Lower lobe of right lung (tissue), 2 donors: ENCODE data around the gene TM6SF1. TPM values are rescaled to one million over a fixed set of nuclear protein-coding genes. Genes with fewer than 3 reads are reported as not detected.
A peak's percentile ranks its signal among the peaks of the same experiment; 100 is the strongest.

Experiments
- ATAC-seq, 2 donors: fragments of 200-7000 bp; cut with Tn5 transposase; one replicate each; pipeline ENCODE4 v1.9.1; 2020 to 2022; ENCODE audit warnings: mild to moderate bottlenecking in 2 of 2, moderate library complexity in 2 of 2
- DNase-seq: peaks from one replicate; pipeline ENCODE4 v3.0.0-alpha.2; 2020
- H3K27ac ChIP-seq: fragments of 200-600 bp; one replicate; pipeline ENCODE4 v1.8.0; 2022
- H3K27me3 ChIP-seq: fragments of 200-600 bp; one replicate; pipeline ENCODE4 v1.8.0; 2022; ENCODE audit warnings: low read depth
- H3K36me3 ChIP-seq: fragments of 200-600 bp; one replicate; pipeline ENCODE4 v1.8.0; 2022; ENCODE audit warnings: mild to moderate bottlenecking
- H3K4me1 ChIP-seq: fragments of 200-600 bp; one replicate; pipeline ENCODE4 v1.8.0; 2022
- H3K4me3 ChIP-seq: fragments of 200-600 bp; one replicate; pipeline ENCODE4 v1.8.0; 2022; ENCODE audit warnings: mild to moderate bottlenecking
- H3K9me3 ChIP-seq: fragments of 200-600 bp; one replicate; pipeline ENCODE4 v1.8.0; 2022
- CTCF ChIP-seq: fragments of 200-600 bp; IDR thresholded peaks from one replicate; pipeline ENCODE4 v1.8.0; 2022; ENCODE audit warnings: antibody characterized with exemption, mild to moderate bottlenecking
- intact Hi-C: fragments of 100-400 bp; cut with DNase I; formaldehyde crosslinking; loops from one replicate; pipeline ENCODE4 v1.11.0; 2022
- total RNA-seq: library from RNA; stranded (reverse); fragmentation: NEBNext Ultra II Directional; extraction: Animal tissue kit (Norgen Biotek cat#: 25700); gene quantifications from one replicate; pipeline ENCODE4 v1.2.1, GENCODE V29; 2021
- donor health status: DM: no; HTN: yes; CAD: no; lungs with severe emphysema.

The TM6SF1 gene
- total RNA-seq, 1 donor from 2014 or later, result 31.2 TPM

- peaks cover 14% of the 10 kb centered on the region for H3K4me1 ChIP-seq
- no peaks in the 10 kb centered on the region for H3K9me3 ChIP-seq
- H3K36me3 ChIP-seq, result no peaks in the 10 kb centered on the region
- DNase-seq (peak; percentile 65), ATAC-seq (peak; percentile 88 to 92)
- intact Hi-C loops, result no loop called here
- peak overlapping the region; percentile 67 for H3K27ac ChIP-seq
- no peak overlapping the region for H3K4me3 ChIP-seq
- no peaks in the 10 kb centered on the region for H3K27me3 ChIP-seq
- no peak for TF ChIP-seq CTCF
Measured at GRCh38 chr15:83092309-83092976, 15.0 kb upstream of the TM6SF1 start.

- intact Hi-C loops, result no loop called here
- no peak overlapping the region for H3K4me3 ChIP-seq
- TF ChIP-seq CTCF, result no peak
- no peaks in the 10 kb centered on the region for H3K9me3 ChIP-seq
- H3K27ac ChIP-seq, result no peak overlapping the region
- no peak for DNase-seq
- H3K27me3 ChIP-seq, result no peaks in the 10 kb centered on the region
- ATAC-seq, result peak; percentile 73
- no peaks in the 10 kb centered on the region for H3K36me3 ChIP-seq
- peaks cover 18% of the 10 kb centered on the region for H3K4me1 ChIP-seq
Measured at GRCh38 chr15:83094583-83094982, 12.9 kb upstream of the TM6SF1 start.

GRCh38 chr15:83098079-83098478 is 9.4 kb upstream of the TM6SF1 start:
- no peak overlapping the region for H3K27ac ChIP-seq
- no peaks in the 10 kb centered on the region for H3K9me3 ChIP-seq
- no peaks in the 10 kb centered on the region for H3K27me3 ChIP-seq
- no peaks in the 10 kb centered on the region for H3K36me3 ChIP-seq
- H3K4me1 ChIP-seq, result peaks cover 23% of the 10 kb centered on the region
- no peak for ATAC-seq
- H3K4me3 ChIP-seq, result no peak overlapping the region
- intact Hi-C loops, result no loop called here
- no peak for TF ChIP-seq CTCF
- DNase-seq, result no peak

GRCh38 chr15:83099290-83099689 is 8.2 kb upstream of the TM6SF1 start:
- no peak overlapping the region for H3K4me3 ChIP-seq
- DNase-seq (no peak), ATAC-seq (no peak)
- no peaks in the 10 kb centered on the region for H3K36me3 ChIP-seq
- H3K4me1 ChIP-seq, result peaks cover 20% of the 10 kb centered on the region
- H3K27me3 ChIP-seq, result no peaks in the 10 kb centered on the region
- intact Hi-C loops, result no loop called here
- TF ChIP-seq CTCF, result no peak
- H3K27ac ChIP-seq, result no peak overlapping the region
- no peaks in the 10 kb centered on the region for H3K9me3 ChIP-seq

GRCh38 chr15:83100097-83100646 is 7.3 kb upstream of the TM6SF1 start:
- Histone ChIP-seq H3K36me3 (no peaks in the 10 kb centered on the region), H3K4me3 (no peak overlapping the region), H3K9me3 (no peaks in the 10 kb centered on the region), H3K27me3 (no peaks in the 10 kb centered on the region), H3K27ac (no peak overlapping the region), H3K4me1 (peaks cover 15% of the 10 kb centered on the region)
- intact Hi-C loops, result no loop called here
- TF ChIP-seq CTCF, result no peak
- DNase-seq, result no peak
- peak; percentile 61 to 66 for ATAC-seq
